ENCODE measurements around the gene SLC39A2.

Gene SLC39A2

GRCh38 chr14:21048638-21049037 is 49.5 kb downstream of the SLC39A2 start:
- DNase-seq (ENCODE audit: low read depth) = no peak
- no peak overlapping the region for H3K4me3 ChIP-seq (ENCODE audit: low read depth, low read length)
- TF ChIP-seq CTCF (IDR thresholded peaks at IDR 0.05; ENCODE audit: insufficient read depth, low read depth, low read length, missing control alignments) = no peak

- no peak for TF ChIP-seq CTCF (IDR thresholded peaks at IDR 0.05; ENCODE audit: insufficient read depth, low read depth, low read length, missing control alignments)
- DNase-seq (ENCODE audit: low read depth) = no peak
Observed at GRCh38 chr14:21049271-21049673, 50.2 kb downstream of the SLC39A2 start.

GRCh38 chr14:21050597-21050996 is 51.5 kb downstream of the SLC39A2 start:
- TF ChIP-seq CTCF (IDR thresholded peaks at IDR 0.05; ENCODE audit: insufficient read depth, low read depth, low read length, missing control alignments) = no peak
- no peak overlapping the region for H3K4me3 ChIP-seq (ENCODE audit: low read depth, low read length)
- DNase-seq (ENCODE audit: low read depth) = no peak

More at GRCh38 chr14:21049271-21049673, 50.2 kb downstream of the SLC39A2 start:
- no peak overlapping the region for H3K4me3 ChIP-seq (ENCODE audit: low read depth, low read length)

All from GM12865 (cell line).